C4-2B (cell line): ENCODE data around the gene SULT1A1.
"Not testable (repeated sequence)": the region's sequence is repeated elsewhere in the genome, so short reads cannot be mapped to it uniquely, and the experiment has no call there.

Source experiments
- ZFX ChIP-seq: fragments of 450-650 bp; IDR thresholded peaks from 2 replicates; pipeline ENCODE4 v1.6.1; 2017
- TF ChIP-seq, protein P1 (sequence below): fragments of 450-650 bp; conservative IDR thresholded peaks from 2 replicates; pipeline ENCODE4 v1.5.1; 2017; ENCODE audit warnings: mild to moderate bottlenecking

DNA sequence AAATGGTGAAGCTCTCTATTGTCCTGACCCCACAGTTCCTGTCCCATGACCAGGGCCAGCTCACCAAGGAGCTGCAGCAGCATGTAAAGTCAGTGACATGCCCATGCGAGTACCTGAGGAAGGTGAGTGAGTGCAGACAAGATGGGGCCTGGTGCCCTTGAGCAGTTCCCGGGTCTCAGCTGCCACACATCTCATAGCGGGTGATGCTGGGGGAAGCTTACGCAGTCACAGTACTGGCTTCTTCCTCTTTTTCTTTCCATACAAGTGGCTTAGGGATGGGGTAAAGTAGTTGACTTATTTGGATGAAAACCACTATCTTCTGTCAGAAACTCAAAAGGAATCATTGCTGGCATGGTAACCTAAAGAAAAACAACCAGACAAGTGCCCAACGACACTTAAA lies 28.5 kb upstream of the SULT1A1 start:
- TF ChIP-seq, protein P1, sequence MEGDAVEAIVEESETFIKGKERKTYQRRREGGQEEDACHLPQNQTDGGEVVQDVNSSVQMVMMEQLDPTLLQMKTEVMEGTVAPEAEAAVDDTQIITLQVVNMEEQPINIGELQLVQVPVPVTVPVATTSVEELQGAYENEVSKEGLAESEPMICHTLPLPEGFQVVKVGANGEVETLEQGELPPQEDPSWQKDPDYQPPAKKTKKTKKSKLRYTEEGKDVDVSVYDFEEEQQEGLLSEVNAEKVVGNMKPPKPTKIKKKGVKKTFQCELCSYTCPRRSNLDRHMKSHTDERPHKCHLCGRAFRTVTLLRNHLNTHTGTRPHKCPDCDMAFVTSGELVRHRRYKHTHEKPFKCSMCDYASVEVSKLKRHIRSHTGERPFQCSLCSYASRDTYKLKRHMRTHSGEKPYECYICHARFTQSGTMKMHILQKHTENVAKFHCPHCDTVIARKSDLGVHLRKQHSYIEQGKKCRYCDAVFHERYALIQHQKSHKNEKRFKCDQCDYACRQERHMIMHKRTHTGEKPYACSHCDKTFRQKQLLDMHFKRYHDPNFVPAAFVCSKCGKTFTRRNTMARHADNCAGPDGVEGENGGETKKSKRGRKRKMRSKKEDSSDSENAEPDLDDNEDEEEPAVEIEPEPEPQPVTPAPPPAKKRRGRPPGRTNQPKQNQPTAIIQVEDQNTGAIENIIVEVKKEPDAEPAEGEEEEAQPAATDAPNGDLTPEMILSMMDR = not testable (repeated sequence)
- not testable (repeated sequence) for TF ChIP-seq ZFX
